Jurkat, Clone E6-1 (cell line): Measurements from ENCODE around the gene MTA3.
"Not testable (repeated sequence)": the region's sequence is repeated elsewhere in the genome, so short reads cannot be mapped to it uniquely, and the experiment has no call there.

Experiments used
- DNase-seq: peaks from one replicate; pipeline ENCODE4 v3.0.0-alpha.2; 2011; ENCODE audit warnings: low read depth, low spot score
- H3K4me3 ChIP-seq: 2 replicates; pipeline ENCODE4 v1.5.1; 2011; ENCODE audit warnings: mild to moderate bottlenecking, low read length, control low read depth, moderate library complexity

The MTA3 gene

GRCh38 chr2:42566025-42566424 lies 2.4 kb upstream of the MTA3 start:
- peak; percentile 80 for DNase-seq
- H3K4me3 ChIP-seq: peak overlapping the region; percentile 16; the same call in 1 of the 2 replicates

DNA sequence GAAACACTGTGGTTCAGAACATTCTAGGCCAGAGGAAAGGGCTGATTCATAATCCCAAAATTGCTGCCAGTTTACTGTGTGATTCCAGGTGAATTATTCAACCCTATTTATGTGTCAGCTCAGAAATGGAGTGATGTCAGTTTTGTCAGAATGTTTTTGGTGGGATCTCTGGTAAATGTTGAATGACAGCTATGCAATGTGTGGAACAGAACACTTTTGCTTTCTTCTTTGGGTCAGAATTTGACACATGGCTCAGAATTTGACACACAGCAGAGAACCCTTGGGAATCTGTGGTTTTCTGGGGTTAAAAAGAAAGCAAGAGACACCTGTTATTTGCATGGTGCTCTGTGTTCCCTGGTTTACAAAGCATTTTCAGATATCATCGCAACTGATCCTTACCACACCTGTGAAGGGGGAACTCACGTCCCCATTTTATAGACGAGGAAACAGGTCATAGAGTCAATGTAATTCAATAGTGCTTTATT lies 1.6 kb upstream of the MTA3 start:
- H3K4me3 ChIP-seq: peak overlapping the region; percentile 41
- DNase-seq: peak; percentile 71

GRCh38 chr2:42567364-42567763 lies 1.1 kb upstream of the MTA3 start:
- peak overlapping the region; percentile 41 for H3K4me3 ChIP-seq
- DNase-seq: peak; percentile 21

GRCh38 chr2:42567806-42568400 lies 529 bp upstream of the MTA3 start:
- H3K4me3 ChIP-seq: peak overlapping the region; percentile 41
- DNase-seq: no peak

DNA sequence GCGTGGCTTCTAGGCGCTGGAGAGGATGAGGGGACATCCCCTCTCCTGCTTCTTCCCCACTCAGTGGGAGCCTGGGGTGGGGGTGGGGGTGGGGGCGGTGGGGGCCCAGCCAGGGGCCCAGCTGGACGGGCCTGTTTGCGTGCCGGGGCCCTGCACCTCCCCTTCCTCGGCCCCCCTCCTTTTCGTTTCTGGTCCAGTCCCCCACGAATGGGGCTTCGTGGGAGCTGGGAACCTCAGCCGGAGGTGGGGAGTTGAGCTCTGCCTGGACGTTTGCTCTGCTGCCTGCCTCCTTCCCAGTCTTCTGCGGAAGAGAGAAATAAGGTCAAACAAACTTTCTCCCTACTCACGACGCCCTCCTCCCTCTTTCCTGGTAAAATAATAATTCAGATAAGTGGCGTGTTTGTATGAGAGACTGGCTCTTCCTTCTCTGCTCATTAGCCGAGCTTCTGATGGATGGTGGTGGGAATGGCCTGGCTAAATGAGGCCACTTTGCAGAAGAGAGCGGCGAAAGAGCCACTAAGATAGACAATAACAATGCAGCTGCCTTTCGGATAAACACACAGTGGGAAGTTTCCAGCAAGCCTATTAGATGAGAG lies 782 bp downstream of the MTA3 start:
- peak overlapping the region; percentile 64 for H3K4me3 ChIP-seq
- no peak for DNase-seq

GRCh38 chr2:42569883-42570282 lies 1.5 kb downstream of the MTA3 start:
- H3K4me3 ChIP-seq: peak overlapping the region; percentile 64
- DNase-seq: no peak

DNA sequence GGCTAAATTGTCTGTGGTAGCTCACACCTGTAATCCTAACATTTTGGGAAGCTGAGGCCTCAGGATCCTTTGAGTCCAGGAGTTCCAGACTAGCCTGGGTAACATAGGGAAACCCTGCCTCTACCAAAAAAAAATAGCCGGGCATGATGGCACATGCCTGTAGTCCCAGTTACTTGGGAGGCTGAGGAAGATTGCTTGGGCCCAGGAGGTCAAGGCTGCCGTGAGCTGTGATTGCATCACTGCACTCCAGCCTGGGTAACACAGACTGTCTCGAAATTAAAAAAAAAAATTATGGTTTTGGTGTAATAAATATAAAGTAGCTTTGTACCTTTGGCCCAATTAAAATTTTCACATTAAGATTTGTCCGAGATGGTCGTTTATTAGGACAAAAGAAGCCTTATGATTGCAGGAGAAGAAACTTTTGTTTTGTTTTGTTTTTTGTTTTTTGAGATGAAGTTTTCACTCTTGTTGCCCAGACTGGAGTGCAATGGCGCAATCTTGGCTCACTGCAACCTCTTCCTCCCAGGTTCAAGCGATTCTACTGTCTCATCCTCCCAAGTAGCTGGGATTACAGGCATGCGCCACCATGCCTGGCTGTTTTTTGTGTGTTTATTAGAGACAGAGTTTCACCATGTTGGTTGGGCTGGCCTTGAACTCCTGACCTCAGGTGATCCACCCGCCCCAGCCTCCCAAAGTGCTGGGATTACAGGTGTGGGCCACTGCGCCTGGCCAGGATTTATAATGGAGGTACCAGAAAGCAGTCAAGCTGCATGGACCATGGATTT lies 4.1 kb downstream of the MTA3 start:
- no peak overlapping the region for H3K4me3 ChIP-seq
- DNase-seq: no peak

DNA sequence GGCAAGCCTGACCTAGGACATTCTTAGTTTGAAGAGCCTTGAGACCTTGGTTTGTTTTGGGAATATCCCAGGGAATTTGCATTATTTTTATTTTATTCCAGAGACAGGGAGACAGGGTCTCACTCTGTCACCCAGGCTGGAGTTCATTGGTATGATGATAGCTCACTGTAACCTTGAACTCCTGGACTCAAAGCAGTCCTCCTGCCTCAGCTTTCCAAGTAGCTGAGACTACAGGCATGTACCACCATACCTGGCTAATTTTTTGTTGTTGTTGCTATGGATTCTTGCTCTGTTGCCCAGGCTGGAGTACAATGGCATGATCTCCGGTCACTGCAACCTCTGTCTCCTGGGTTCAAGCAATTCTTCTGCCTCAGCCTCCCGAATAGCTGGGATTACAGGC lies 4.8 kb downstream of the MTA3 start:
- no peak for DNase-seq
- no peak overlapping the region for H3K4me3 ChIP-seq

DNA sequence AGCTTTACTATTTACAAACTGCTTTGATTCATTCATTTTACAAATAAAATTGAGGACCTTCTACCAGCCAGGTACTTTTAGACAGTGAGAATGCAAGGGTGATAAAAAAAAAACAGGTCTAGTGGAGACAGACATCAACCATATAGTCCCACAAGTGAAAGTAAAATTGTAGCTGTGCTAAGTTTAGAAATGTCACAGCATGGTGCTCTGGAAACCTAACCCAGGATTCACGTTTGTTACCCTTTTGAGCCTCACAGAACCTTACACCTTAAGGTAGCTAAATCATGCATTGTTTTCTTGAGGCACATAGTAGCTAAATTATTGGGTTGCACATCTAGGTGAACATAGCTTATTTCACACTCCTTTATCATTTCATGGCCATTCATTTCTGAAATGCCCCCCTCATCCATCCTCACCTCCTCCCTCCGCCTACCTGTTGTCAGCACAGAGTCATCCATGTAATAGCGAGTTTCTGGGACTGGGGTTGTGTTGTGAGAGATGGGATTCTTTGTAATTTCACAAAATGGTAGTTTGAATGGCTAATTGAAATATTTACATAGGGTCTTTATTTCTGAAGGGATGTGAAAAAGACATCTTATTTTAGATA lies 7.1 kb downstream of the MTA3 start:
- no peak for DNase-seq
- H3K4me3 ChIP-seq: no peak overlapping the region

GRCh38 chr2:42578621-42579020 lies 10.2 kb downstream of the MTA3 start:
- no peak for DNase-seq
- no peak overlapping the region for H3K4me3 ChIP-seq

GRCh38 chr2:42581257-42581656 lies 12.8 kb downstream of the MTA3 start:
- DNase-seq: no peak
- H3K4me3 ChIP-seq: no peak overlapping the region

GRCh38 chr2:42584628-42585027 lies 16.2 kb downstream of the MTA3 start:
- DNase-seq, H3K4me3 ChIP-seq: not testable (repeated sequence)

DNA sequence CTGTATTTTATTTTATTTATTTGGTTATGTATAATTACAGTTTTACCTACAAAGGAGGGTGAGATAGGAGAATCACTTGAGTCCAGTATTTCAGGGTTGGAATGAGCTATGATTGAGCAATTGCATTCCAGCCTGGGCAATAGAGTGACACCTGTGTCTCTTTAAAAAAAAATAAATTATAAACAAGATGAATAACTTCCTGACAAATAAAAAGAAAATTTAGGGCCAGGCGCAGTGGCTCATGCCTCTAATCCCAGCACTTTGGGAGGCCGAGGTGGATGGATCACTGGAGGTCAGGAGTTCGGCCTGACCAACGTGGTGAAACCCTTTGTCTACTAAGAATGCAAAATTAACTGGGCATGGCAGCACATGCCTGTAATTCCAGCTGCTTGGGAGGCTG lies 17.3 kb downstream of the MTA3 start:
- H3K4me3 ChIP-seq: no peak overlapping the region
- DNase-seq: no peak

DNA sequence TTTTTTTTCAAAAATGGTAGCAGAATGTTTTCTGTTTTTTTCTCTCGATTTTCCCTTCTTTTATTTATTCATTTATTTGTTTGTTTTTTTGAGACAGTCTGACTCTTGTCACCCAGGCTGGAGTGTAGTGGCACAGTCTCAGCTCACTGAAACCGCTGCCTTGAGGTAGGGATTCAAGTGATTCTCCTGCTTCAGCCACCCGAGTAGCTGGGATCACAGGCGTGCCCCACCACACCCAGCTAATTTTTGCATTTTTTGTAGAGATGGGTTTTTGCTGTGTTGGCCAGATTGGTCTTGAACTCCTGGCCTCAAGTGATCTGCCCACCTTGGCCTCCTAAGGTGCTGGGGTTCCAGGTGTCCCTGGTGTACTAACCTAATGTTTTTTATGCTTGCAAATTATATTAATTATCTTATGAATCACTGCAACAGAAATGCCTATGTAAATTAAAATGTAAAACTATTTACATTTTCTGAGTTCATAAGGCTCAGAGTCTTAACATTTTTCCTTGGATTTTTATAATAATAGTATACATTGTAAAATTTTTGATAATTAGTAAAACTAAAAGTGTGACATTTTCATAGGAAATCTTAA lies 19.2 kb downstream of the MTA3 start:
- DNase-seq: no peak
- no peak overlapping the region for H3K4me3 ChIP-seq

GRCh38 chr2:42588121-42588520 lies 19.7 kb downstream of the MTA3 start:
- DNase-seq: no peak
- no peak overlapping the region for H3K4me3 ChIP-seq

DNA sequence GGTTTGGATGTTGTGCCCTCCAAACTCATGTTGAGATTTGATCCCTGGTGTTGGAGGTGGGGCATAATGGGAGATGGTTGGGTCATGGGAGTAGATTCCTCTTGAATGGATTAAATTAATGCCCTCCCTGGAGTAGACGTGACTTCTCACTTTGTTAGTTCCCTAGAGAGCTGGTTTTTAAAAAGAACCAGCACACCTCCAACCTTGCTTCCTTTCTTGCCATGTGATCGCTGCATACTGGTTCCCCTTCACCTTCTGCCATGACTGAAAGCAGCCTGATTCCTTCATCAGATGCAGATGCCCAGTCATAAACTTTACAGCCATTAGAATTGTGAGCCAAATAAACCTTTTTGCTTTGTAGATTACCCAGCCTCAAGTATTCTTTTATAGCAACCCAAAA lies 21.7 kb downstream of the MTA3 start:
- DNase-seq: no peak

GRCh38 chr2:42593282-42593681 lies 24.9 kb downstream of the MTA3 start:
- no peak for DNase-seq
- no peak overlapping the region for H3K4me3 ChIP-seq

More for the DNA sequence above, 21.7 kb downstream of the MTA3 start:
- H3K4me3 ChIP-seq: no peak overlapping the region

GRCh38 chr2:42598656-42599055 lies 30.2 kb downstream of the MTA3 start:
- peak; percentile 21 for DNase-seq
- H3K4me3 ChIP-seq: no peak overlapping the region

DNA sequence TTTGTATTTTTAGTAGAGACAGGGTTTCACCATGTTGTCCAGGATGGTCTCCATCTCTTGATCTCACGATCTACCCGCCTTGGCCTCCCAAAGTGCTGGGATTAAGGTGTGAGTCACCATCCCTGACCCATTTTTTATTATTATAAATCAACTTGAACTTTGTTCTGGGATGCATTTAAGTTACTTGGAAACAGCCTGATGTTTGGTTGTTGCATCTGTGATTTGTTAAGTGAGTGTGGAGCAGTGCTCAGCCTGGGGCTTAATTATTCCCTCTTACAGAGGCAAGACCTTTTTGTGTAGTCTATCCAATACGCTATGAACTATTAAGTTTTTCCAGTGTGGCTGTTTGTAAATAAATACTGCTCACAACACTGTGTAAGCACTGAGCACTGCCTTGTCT lies 32.6 kb downstream of the MTA3 start:
- no peak for DNase-seq

More for the DNA sequence above, 32.6 kb downstream of the MTA3 start:
- H3K4me3 ChIP-seq: no peak overlapping the region
